Transverse colon (tissue), 4 donors: Measurements from ENCODE around the gene ENAH.

Experiments
- CTCF ChIP-seq, 5 experiments: fragments of 200-600 bp in 3 of 5; fragments of 450-650 bp in 2 of 5; sonication (generic) in 3 of 5; IDR thresholded peaks; 1 replicate in 2 of 5; 2 replicates in 3 of 5; pipeline ENCODE4 v1.5.1; 2016 to 2017; ENCODE audit warnings: antibody characterized with exemption in 5 of 5, inconsistent platforms in 3 of 5, mild to moderate bottlenecking in 2 of 5, moderate library complexity in 1 of 5
- POLR2A ChIP-seq: fragments of 450-650 bp; IDR thresholded peaks from one replicate; pipeline ENCODE4 v1.6.1; 2016; ENCODE audit warnings: antibody characterized with exemption, mild to moderate bottlenecking, moderate library complexity
- POLR2AphosphoS5 ChIP-seq, 3 donors: sonication (generic); formaldehyde crosslinking; IDR thresholded peaks; one replicate each; pipeline ENCODE4 v1.6.1; 2016; ENCODE audit warnings: antibody characterized with exemption in 3 of 3

- TF ChIP-seq CTCF (IDR thresholded peaks at IDR 0.05): no peak
- no peak for TF ChIP-seq POLR2A
- no peak for TF ChIP-seq POLR2AphosphoS5 (IDR thresholded peaks at IDR 0.05)
Observed at GRCh38 chr1:225559326-225559725, 93.6 kb downstream of the ENAH start.
